Measurements from ENCODE around the gene GRM8. TPM values are rescaled to one million over a fixed set of nuclear protein-coding genes. Genes with fewer than 3 reads are reported as not detected.

Gene GRM8
- total RNA-seq, 1 experiment from 2014 or later = 1.8 TPM

DNA sequence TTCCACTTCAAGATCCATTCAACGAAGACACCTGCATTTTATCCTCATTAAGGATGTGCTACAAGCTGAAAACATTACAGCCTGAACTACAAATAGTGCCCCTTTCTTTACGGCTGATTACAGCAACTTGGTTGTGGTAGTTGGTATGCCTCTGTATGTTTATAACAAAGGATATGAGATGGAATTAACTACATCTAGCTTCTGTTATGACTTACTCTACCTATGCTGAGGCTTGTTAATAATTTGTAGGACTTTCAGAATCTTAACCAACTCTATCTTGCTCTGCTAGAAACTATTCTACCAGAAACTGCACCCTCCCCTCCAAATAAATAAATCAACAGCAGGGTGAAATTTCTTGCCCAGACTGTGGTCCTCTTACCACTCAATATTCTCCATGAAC lies 448.1 kb downstream of the GRM8 start:
- no peak overlapping the region for H3K4me2 ChIP-seq (ENCODE audit: insufficient read depth, insufficient read length, low read length)

More for the DNA sequence above, 448.1 kb downstream of the GRM8 start:
- Mint-ChIP-seq H3K27ac (no peak overlapping the region), H3K4me1 (peaks cover 12 to 17% of the 10 kb centered on the region in 2 experiments), H3K27me3 (ENCODE audit: low read depth) (no peaks in the 10 kb centered on the region), H3K4me3 (no peak overlapping the region), H3K9me3 (no peaks in the 10 kb centered on the region), H3K36me3 (ENCODE audit: insufficient read depth in 1 of 3, low read depth in 3 of 3) (peaks cover 0 to 8% (median 0%) of the 10 kb centered on the region in 3 experiments; a peak in 3 of 7 replicates)
- TF ChIP-seq CTCF (conservative IDR thresholded peaks at IDR 0.05) = no peak
- Histone ChIP-seq H3K9me3 (ENCODE audit: control insufficient read depth, low read depth, low read length) (no peaks in the 10 kb centered on the region), H2BK120ac (ENCODE audit: low read depth, low read length, poor library complexity, severe bottlenecking) (no peak overlapping the region), H4K5ac (ENCODE audit: insufficient read length, low read depth, low read length) (no peak overlapping the region), H3K56ac (ENCODE audit: insufficient read length, low read depth, low read length) (no peak overlapping the region), H3K9ac (ENCODE audit: extremely low read depth, insufficient read length, low read length) (no peak overlapping the region), H2BK12ac (ENCODE audit: insufficient read length, low read depth, low read length) (no peak overlapping the region), H4K20me1 (ENCODE audit: control insufficient read depth, insufficient read depth, insufficient read length) (no peaks in the 10 kb centered on the region), H3T11ph (ENCODE audit: low read length) (no peak overlapping the region), H2AFZ (ENCODE audit: low read length) (no peak overlapping the region), H2BK15ac (ENCODE audit: low read depth, low read length) (no peak overlapping the region), H4K91ac (ENCODE audit: insufficient read length, low read depth, low read length) (no peak overlapping the region), H3K23ac (ENCODE audit: insufficient read length, low read depth, low read length) (no peak overlapping the region), H3K18ac (ENCODE audit: insufficient read length, low read depth, low read length) (no peak overlapping the region), H2BK5ac (ENCODE audit: insufficient read length, low read length) (no peak overlapping the region), H3K79me1 (ENCODE audit: insufficient read depth, low read depth, low read length, poor library complexity, severe bottlenecking) (no peaks in the 10 kb centered on the region), H3K23me2 (ENCODE audit: insufficient read length, low read depth, low read length, poor library complexity, severe bottlenecking) (no peaks in the 10 kb centered on the region), H3K79me2 (ENCODE audit: insufficient read depth, low read length) (no peaks in the 10 kb centered on the region), H3K4me1 (ENCODE audit: insufficient read depth, low read length) (no peaks in the 10 kb centered on the region), H3K27me3 (ENCODE audit: insufficient read depth, low read length) (no peaks in the 10 kb centered on the region), H2BK20ac (ENCODE audit: low read depth, low read length, poor library complexity, severe bottlenecking) (no peak overlapping the region), H3K27ac (ENCODE audit: insufficient read length, low read depth, low read length) (no peak overlapping the region), H3K4ac (ENCODE audit: low read depth, low read length) (no peak overlapping the region), H4K8ac (replicated peaks; ENCODE audit: insufficient read length, low read depth, low read length) (no peak overlapping the region), H2AK5ac (ENCODE audit: insufficient read length, low read length) (no peak overlapping the region), H3K14ac (ENCODE audit: insufficient read depth, low read length) (no peak overlapping the region)
- WGBS (ENCODE audit: extremely low coverage, insufficient read length, low lambda C conversion rate) = no CpG with 5 or more reads among the region's 2 CpGs
- DNase-seq = no peak

Data from H9 (cell line).